GM18511 (cell line): Measurements from ENCODE around the gene INVS.

ENCODE experiments used
- ATAC-seq: cut with Tn5 transposase; IDR thresholded peaks from one replicate; pipeline ENCODE4 v1.9.1; 2021; ENCODE audit warnings: mild to moderate bottlenecking, moderate library complexity; ENCODE audit not compliant: unreplicated experiment

INVS gene

GRCh38 chr9:100240512-100240911 is 141.5 kb downstream of the INVS start:
- no peak for ATAC-seq

GRCh38 chr9:100267211-100267610 is 168.2 kb downstream of the INVS start:
- no peak for ATAC-seq

- no peak for ATAC-seq
These were observed 169.2 kb downstream of the INVS start for GRCh38 chr9:100268271-100268670.

GRCh38 chr9:100269656-100270055 is 170.6 kb downstream of the INVS start:
- no peak for ATAC-seq

- ATAC-seq = no peak
These were observed 178.3 kb downstream of the INVS start for GRCh38 chr9:100277166-100277979.

GRCh38 chr9:100281066-100281465 is 182.0 kb downstream of the INVS start:
- ATAC-seq = no peak

- ATAC-seq = no peak
These were observed 182.8 kb downstream of the INVS start for GRCh38 chr9:100281676-100282387.

GRCh38 chr9:100282388-100282719 is 183.3 kb downstream of the INVS start:
- ATAC-seq = no peak

- no peak for ATAC-seq
These were observed 185.2 kb downstream of the INVS start for GRCh38 chr9:100284247-100284646.

- no peak for ATAC-seq
These were observed 186.0 kb downstream of the INVS start for GRCh38 chr9:100285080-100285479.

- ATAC-seq = no peak
These were observed 186.6 kb downstream of the INVS start for GRCh38 chr9:100285601-100286000.

GRCh38 chr9:100286257-100286656 is 187.2 kb downstream of the INVS start:
- no peak for ATAC-seq

- ATAC-seq = no peak
These were observed 188.1 kb downstream of the INVS start for GRCh38 chr9:100287186-100287585.

- no peak for ATAC-seq
These were observed 191.7 kb downstream of the INVS start for GRCh38 chr9:100290714-100291113.

- ATAC-seq = no peak
These were observed 193.4 kb downstream of the INVS start for GRCh38 chr9:100292414-100292813.

- ATAC-seq = no peak
These were observed 195.3 kb downstream of the INVS start for GRCh38 chr9:100294341-100294740.

GRCh38 chr9:100294806-100295205 is 195.8 kb downstream of the INVS start:
- ATAC-seq = no peak

GRCh38 chr9:100295240-100295639 is 196.2 kb downstream of the INVS start:
- ATAC-seq = no peak

- ATAC-seq = no peak
These were observed 197.4 kb downstream of the INVS start for GRCh38 chr9:100296407-100296806.

- ATAC-seq = no peak
These were observed 199.3 kb downstream of the INVS start for GRCh38 chr9:100298378-100298777.

- no peak for ATAC-seq
These were observed 204.7 kb downstream of the INVS start for GRCh38 chr9:100303747-100304146.

GRCh38 chr9:100306283-100306682 is 207.2 kb downstream of the INVS start:
- no peak for ATAC-seq
